Iris pigment epithelial cell (primary cell): ENCODE results near the gene EFL1.

Source experiments
- DNase-seq: peaks from one replicate; pipeline ENCODE4 v3.0.0-alpha.2; 2011; ENCODE audit warnings: low read depth

EFL1 gene

GRCh38 chr15:82081914-82082762 is 180.4 kb downstream of the EFL1 start:
- peak; percentile 94 for DNase-seq

GRCh38 chr15:82080774-82081173 is 181.8 kb downstream of the EFL1 start:
- DNase-seq: no peak
